HG02678 (cell line): ENCODE results near the gene NXPE4.

ENCODE experiments used
- ATAC-seq: cut with Tn5 transposase; IDR thresholded peaks from one replicate; pipeline ENCODE4 v1.9.1; 2021; ENCODE audit warnings: mild to moderate bottlenecking, moderate library complexity; ENCODE audit not compliant: unreplicated experiment

Gene NXPE4

GRCh38 chr11:114563077-114563476 is 32.5 kb downstream of the NXPE4 start:
- ATAC-seq: no peak

GRCh38 chr11:114562166-114562916 is 33.2 kb downstream of the NXPE4 start:
- ATAC-seq: no peak

GRCh38 chr11:114559425-114560310 is 35.9 kb downstream of the NXPE4 start, which contains the start of gene NXPE1:
TSS of gene NXPE1 (minus strand) at chr11:114559881. CDS start at chr11:114551201, 8,680 bp downstream.
- no peak for ATAC-seq

GRCh38 chr11:114556135-114556534 is 39.5 kb downstream of the NXPE4 start:
- no peak for ATAC-seq

- no peak for ATAC-seq
Measured at GRCh38 chr11:114553642-114554041, 41.9 kb downstream of the NXPE4 start.

GRCh38 chr11:114551060-114551459 is 44.5 kb downstream of the NXPE4 start:
- no peak for ATAC-seq

- no peak for ATAC-seq
Measured at GRCh38 chr11:114525682-114526081, 69.9 kb downstream of the NXPE4 start.

- no peak for ATAC-seq
Measured at GRCh38 chr11:114524122-114524521, 71.5 kb downstream of the NXPE4 start.

- no peak for ATAC-seq
Measured at GRCh38 chr11:114522818-114523217, 72.8 kb downstream of the NXPE4 start.
